PFSK-1 (cell line): ENCODE measurements around the gene FGF9.

Experiments used
- POLR2AphosphoS5 ChIP-seq: IDR thresholded peaks from 2 replicates; pipeline ENCODE4 v1.6.1; 2012; ENCODE audit warnings: low read depth, mild to moderate bottlenecking, control low read depth, low read length, moderate library complexity
- REST ChIP-seq, 2 experiments: IDR thresholded peaks; 2 replicates each; pipeline versions ENCODE4 v1.6.1 to v1.8.0; 2011 to 2012; ENCODE audit warnings: low read depth in 2 of 2, low read length in 2 of 2, control low read depth in 1 of 2, inconsistent platforms in 1 of 2, mild to moderate bottlenecking in 1 of 2, moderate library complexity in 1 of 2; ENCODE audit not compliant: insufficient read depth in 1 of 2
- TAF1 ChIP-seq: IDR thresholded peaks from 2 replicates; pipeline ENCODE4 v1.6.1; 2012; ENCODE audit warnings: low read length, control low read depth, borderline replicate concordance; ENCODE audit not compliant: insufficient read depth

- TF ChIP-seq REST (IDR thresholded peaks at IDR 0.05; ENCODE audit: insufficient read depth in 1 of 2, low read depth in 2 of 2, low read length in 2 of 2) = no peak
- TF ChIP-seq POLR2AphosphoS5 = no peak
- no peak for TF ChIP-seq TAF1
These were observed 71.2 kb downstream of the FGF9 start for GRCh38 chr13:21742096-21742495.
